ENCODE measurements around the gene TAB2. TPM values are rescaled to one million over a fixed set of nuclear protein-coding genes. Genes with fewer than 3 reads are reported as not detected.

Gene TAB2, protein sequence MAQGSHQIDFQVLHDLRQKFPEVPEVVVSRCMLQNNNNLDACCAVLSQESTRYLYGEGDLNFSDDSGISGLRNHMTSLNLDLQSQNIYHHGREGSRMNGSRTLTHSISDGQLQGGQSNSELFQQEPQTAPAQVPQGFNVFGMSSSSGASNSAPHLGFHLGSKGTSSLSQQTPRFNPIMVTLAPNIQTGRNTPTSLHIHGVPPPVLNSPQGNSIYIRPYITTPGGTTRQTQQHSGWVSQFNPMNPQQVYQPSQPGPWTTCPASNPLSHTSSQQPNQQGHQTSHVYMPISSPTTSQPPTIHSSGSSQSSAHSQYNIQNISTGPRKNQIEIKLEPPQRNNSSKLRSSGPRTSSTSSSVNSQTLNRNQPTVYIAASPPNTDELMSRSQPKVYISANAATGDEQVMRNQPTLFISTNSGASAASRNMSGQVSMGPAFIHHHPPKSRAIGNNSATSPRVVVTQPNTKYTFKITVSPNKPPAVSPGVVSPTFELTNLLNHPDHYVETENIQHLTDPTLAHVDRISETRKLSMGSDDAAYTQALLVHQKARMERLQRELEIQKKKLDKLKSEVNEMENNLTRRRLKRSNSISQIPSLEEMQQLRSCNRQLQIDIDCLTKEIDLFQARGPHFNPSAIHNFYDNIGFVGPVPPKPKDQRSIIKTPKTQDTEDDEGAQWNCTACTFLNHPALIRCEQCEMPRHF
- polyA plus RNA-seq, result 10 to 100 TPM; 19.7 to 46.9 (median 21.9) TPM
- long read RNA-seq, donor 1, full-length matches to known transcripts, result 2 of 50 reads
- long read RNA-seq, donor 1, partial matches to known transcripts, result 40 of 50 reads
- long read RNA-seq, donor 1, other reads (novel, unspliced or antisense), result 8 of 50 reads
- long read RNA-seq, donor 2, partial matches to known transcripts, result 7 of 7 reads
- long read RNA-seq, donor 2, other reads (novel, unspliced or antisense), result 0 of 7 reads
- long read RNA-seq, donor 3, full-length matches to known transcripts, result 1 of 31 reads
- long read RNA-seq, donor 3, partial matches to known transcripts, result 30 of 31 reads
- long read RNA-seq, donor 3, other reads (novel, unspliced or antisense), result 0 of 31 reads
- long read RNA-seq, donor 4, result 0 reads
- long read RNA-seq, donor 5, partial matches to known transcripts, result 6 of 6 reads
- long read RNA-seq, donor 5, other reads (novel, unspliced or antisense), result 0 of 6 reads
- long read RNA-seq, donor 6, partial matches to known transcripts, result 17 of 18 reads
- long read RNA-seq, donor 6, other reads (novel, unspliced or antisense), result 0 of 18 reads
- long read RNA-seq, donor 7, full-length matches to known transcripts, result 2 of 90 reads
- long read RNA-seq, donor 7, partial matches to known transcripts, result 79 of 90 reads
- long read RNA-seq, donor 7, other reads (novel, unspliced or antisense), result 9 of 90 reads
- long read RNA-seq, donor 8, result 0 reads
- long read RNA-seq, donor 9, partial matches to known transcripts, result 6 of 6 reads
- long read RNA-seq, donor 9, other reads (novel, unspliced or antisense), result 0 of 6 reads
- long read RNA-seq, donor 10, full-length matches to known transcripts, result 3 of 32 reads
- long read RNA-seq, donor 10, partial matches to known transcripts, result 23 of 32 reads
- long read RNA-seq, donor 10, other reads (novel, unspliced or antisense), result 6 of 32 reads

DNA sequence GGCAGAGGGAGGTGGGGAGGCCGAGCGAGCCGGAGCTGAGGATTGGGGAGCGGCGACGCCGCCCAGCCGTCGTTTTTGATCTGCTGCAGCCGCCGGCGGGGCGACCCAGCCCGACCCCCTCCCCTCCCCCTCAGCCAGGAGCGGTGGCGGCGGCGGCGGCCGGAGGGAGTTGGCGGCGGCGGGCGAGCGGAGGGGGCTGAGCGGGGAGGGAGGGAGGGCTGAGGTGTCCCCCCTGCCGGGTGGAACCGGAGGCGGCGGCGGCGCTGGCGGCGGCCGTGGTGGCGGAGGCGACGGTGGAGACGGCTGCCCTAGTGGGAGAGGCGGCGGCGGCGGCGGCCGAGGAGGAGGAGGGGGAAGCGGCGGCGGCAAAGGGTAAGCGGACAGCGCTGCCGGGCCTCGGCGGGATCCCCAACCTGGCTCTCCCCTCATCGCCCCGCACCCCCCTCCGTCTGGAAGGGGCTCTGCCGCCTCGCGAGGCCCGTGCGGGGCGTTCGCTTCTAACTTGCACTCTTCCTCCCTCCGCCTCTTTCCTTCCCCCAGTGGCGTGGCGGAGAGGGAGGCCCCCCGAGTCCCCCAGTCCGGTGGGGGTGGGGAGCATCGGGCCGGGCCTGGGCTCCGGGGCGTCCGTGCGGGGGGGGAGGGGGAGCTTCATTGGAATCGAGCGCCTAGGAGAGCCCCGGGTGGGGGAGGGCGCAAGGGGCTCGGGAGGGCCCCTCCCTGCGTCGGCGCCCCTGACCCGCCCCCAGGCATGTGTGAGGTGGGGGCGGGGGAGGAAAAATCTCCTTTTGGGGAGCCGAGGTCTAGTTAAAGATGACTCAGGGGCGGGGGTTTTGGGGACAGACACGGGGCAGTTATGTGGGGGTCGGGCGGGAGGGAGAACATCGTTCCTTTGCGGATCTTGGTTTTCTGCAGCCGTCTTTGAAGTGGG is at the start of gene TAB2:
Gene TAB2 (plus strand): TSS at position 69 of the 928 bp plus-strand sequence. CDS start 52,286 bp downstream, outside the sequence.
- DNase-seq, result peak; percentile 26 to 72
- Histone ChIP-seq H3K9me3 (ENCODE audit: control insufficient read depth in 2 of 2, insufficient read depth in 1 of 2, low read depth in 1 of 2, low read length in 1 of 2) (no peaks in the 10 kb centered on the region), H3K4me3 (ENCODE audit: low read depth in 1 of 3, low read length in 3 of 3) (peak within 1 kb of the TSS; percentile 76 to 99 (median 87)), H3K27ac (ENCODE audit: low read depth in 1 of 3, low read length in 2 of 3) (peak within 1 kb of the TSS; percentile 90 to 99 (median 96)), H3K4me1 (ENCODE audit: control insufficient read depth in 3 of 3, insufficient read depth in 2 of 3, low read depth in 1 of 3, low read length in 2 of 3) (peaks cover 0 to 4% (median 0%) of the 10 kb centered on the region in 3 donors), H3K27me3 (ENCODE audit: control insufficient read depth in 3 of 3, insufficient read depth in 3 of 3, low read length in 3 of 3) (no peaks in the 10 kb centered on the region), H3K36me3 (ENCODE audit: control insufficient read depth in 3 of 3, insufficient read depth in 2 of 3, low read depth in 1 of 3, low read length in 3 of 3) (no peaks in the 10 kb centered on the region)
- WGBS, 3 donors, result 0% methylated on average over 14 to 92 of the region's 92 CpGs
- FAIRE-seq, result no peak

DNA sequence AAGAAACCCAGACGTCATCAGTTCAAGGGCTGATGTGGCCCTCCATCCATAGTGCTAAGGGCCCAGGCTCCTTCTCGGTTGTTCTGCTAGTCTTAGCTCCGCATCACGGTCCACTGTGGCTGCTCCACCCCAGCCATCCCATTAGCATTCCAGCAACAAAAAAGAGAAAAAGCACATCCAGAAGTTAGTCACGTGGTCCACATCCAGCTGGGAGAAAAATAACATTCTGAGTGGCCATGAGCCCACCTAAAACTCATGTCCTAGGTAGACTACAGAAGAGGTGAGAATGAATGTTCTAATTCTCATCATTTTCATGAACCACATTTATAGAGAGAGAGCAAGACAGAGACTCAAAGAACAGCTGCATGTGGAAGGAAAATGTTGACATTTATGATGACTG is 49.4 kb upstream of the TAB2 start:
- 88 to 90% (median 90%) methylated on average over 5 of the region's 5 CpGs for WGBS, 3 donors
- no peak for FAIRE-seq

GRCh38 chr6:149268768-149269167 is 48.7 kb upstream of the TAB2 start:
- H3K4me3 ChIP-seq (ENCODE audit: low read depth in 1 of 3, low read length in 3 of 3), result no peak overlapping the region
- no peak overlapping the region for H3K27ac ChIP-seq (ENCODE audit: low read depth in 1 of 3, low read length in 2 of 3)
- 15 to 38% (median 33%) methylated on average over 1 of the region's 1 CpG for WGBS, 3 donors
- no peak for FAIRE-seq
- no peak for DNase-seq
- H3K36me3 ChIP-seq (ENCODE audit: control insufficient read depth in 3 of 3, insufficient read depth in 2 of 3, low read depth in 1 of 3, low read length in 3 of 3), result no peaks in the 10 kb centered on the region
- no peaks in the 10 kb centered on the region for H3K9me3 ChIP-seq (ENCODE audit: control insufficient read depth in 2 of 2, insufficient read depth in 1 of 2, low read depth in 1 of 2, low read length in 1 of 2)
- H3K27me3 ChIP-seq (ENCODE audit: control insufficient read depth in 3 of 3, insufficient read depth in 3 of 3, low read length in 3 of 3), result no peaks in the 10 kb centered on the region
- H3K4me1 ChIP-seq (ENCODE audit: control insufficient read depth in 3 of 3, insufficient read depth in 2 of 3, low read depth in 1 of 3, low read length in 2 of 3), result no peaks in the 10 kb centered on the region

More for the DNA sequence above, 49.4 kb upstream of the TAB2 start:
- DNase-seq, result no peak
- no peaks in the 10 kb centered on the region for H3K4me1 ChIP-seq (ENCODE audit: control insufficient read depth in 3 of 3, insufficient read depth in 2 of 3, low read depth in 1 of 3, low read length in 2 of 3)
- H3K27me3 ChIP-seq (ENCODE audit: control insufficient read depth in 3 of 3, insufficient read depth in 3 of 3, low read length in 3 of 3), result no peaks in the 10 kb centered on the region
- no peaks in the 10 kb centered on the region for H3K9me3 ChIP-seq (ENCODE audit: control insufficient read depth in 2 of 2, insufficient read depth in 1 of 2, low read depth in 1 of 2, low read length in 1 of 2)
- H3K4me3 ChIP-seq (ENCODE audit: low read depth in 1 of 3, low read length in 3 of 3), result no peak overlapping the region
- no peak overlapping the region for H3K27ac ChIP-seq (ENCODE audit: low read depth in 1 of 3, low read length in 2 of 3)
- no peaks in the 10 kb centered on the region for H3K36me3 ChIP-seq (ENCODE audit: control insufficient read depth in 3 of 3, insufficient read depth in 2 of 3, low read depth in 1 of 3, low read length in 3 of 3)

- no peak for DNase-seq
- WGBS, 3 donors, result 87 to 96% (median 96%) methylated on average over 4 of the region's 4 CpGs
- no peaks in the 10 kb centered on the region for H3K9me3 ChIP-seq (ENCODE audit: control insufficient read depth in 2 of 2, insufficient read depth in 1 of 2, low read depth in 1 of 2, low read length in 1 of 2)
- no peaks in the 10 kb centered on the region for H3K4me1 ChIP-seq (ENCODE audit: control insufficient read depth in 3 of 3, insufficient read depth in 2 of 3, low read depth in 1 of 3, low read length in 2 of 3)
- no peak overlapping the region for H3K4me3 ChIP-seq (ENCODE audit: low read depth in 1 of 3, low read length in 3 of 3)
- FAIRE-seq, result no peak
- no peaks in the 10 kb centered on the region for H3K36me3 ChIP-seq (ENCODE audit: control insufficient read depth in 3 of 3, insufficient read depth in 2 of 3, low read depth in 1 of 3, low read length in 3 of 3)
- no peaks in the 10 kb centered on the region for H3K27me3 ChIP-seq (ENCODE audit: control insufficient read depth in 3 of 3, insufficient read depth in 3 of 3, low read length in 3 of 3)
- H3K27ac ChIP-seq (ENCODE audit: low read depth in 1 of 3, low read length in 2 of 3), result no peak overlapping the region
Observed at GRCh38 chr6:149270616-149271015, 46.9 kb upstream of the TAB2 start.

- Histone ChIP-seq H3K4me3 (ENCODE audit: low read depth in 1 of 3, low read length in 3 of 3) (no peak overlapping the region), H3K27me3 (ENCODE audit: control insufficient read depth in 3 of 3, insufficient read depth in 3 of 3, low read length in 3 of 3) (no peaks in the 10 kb centered on the region), H3K4me1 (ENCODE audit: control insufficient read depth in 3 of 3, insufficient read depth in 2 of 3, low read depth in 1 of 3, low read length in 2 of 3) (no peaks in the 10 kb centered on the region), H3K9me3 (ENCODE audit: control insufficient read depth in 2 of 2, insufficient read depth in 1 of 2, low read depth in 1 of 2, low read length in 1 of 2) (no peaks in the 10 kb centered on the region), H3K27ac (ENCODE audit: low read depth in 1 of 3, low read length in 2 of 3) (no peak overlapping the region), H3K36me3 (ENCODE audit: control insufficient read depth in 3 of 3, insufficient read depth in 2 of 3, low read depth in 1 of 3, low read length in 3 of 3) (no peaks in the 10 kb centered on the region)
- FAIRE-seq (no peak), DNase-seq (no peak)
- 69 to 82% (median 73%) methylated on average over 8 of the region's 8 CpGs for WGBS, 3 donors
Observed at GRCh38 chr6:149271348-149272340, 45.9 kb upstream of the TAB2 start.

GRCh38 chr6:149273318-149273717 is 44.2 kb upstream of the TAB2 start:
- H3K9me3 ChIP-seq (ENCODE audit: control insufficient read depth in 2 of 2, insufficient read depth in 1 of 2, low read depth in 1 of 2, low read length in 1 of 2), result no peaks in the 10 kb centered on the region
- FAIRE-seq (no peak), DNase-seq (no peak)
- 50 to 76% (median 65%) methylated on average over 4 of the region's 4 CpGs for WGBS, 3 donors
- H3K27ac ChIP-seq (ENCODE audit: low read depth in 1 of 3, low read length in 2 of 3), result no peak overlapping the region
- no peak overlapping the region for H3K4me3 ChIP-seq (ENCODE audit: low read depth in 1 of 3, low read length in 3 of 3)
- no peaks in the 10 kb centered on the region for H3K36me3 ChIP-seq (ENCODE audit: control insufficient read depth in 3 of 3, insufficient read depth in 2 of 3, low read depth in 1 of 3, low read length in 3 of 3)
- no peaks in the 10 kb centered on the region for H3K27me3 ChIP-seq (ENCODE audit: control insufficient read depth in 3 of 3, insufficient read depth in 3 of 3, low read length in 3 of 3)
- no peaks in the 10 kb centered on the region for H3K4me1 ChIP-seq (ENCODE audit: control insufficient read depth in 3 of 3, insufficient read depth in 2 of 3, low read depth in 1 of 3, low read length in 2 of 3)
